GM19455 (cell line): ENCODE measurements around the gene DPEP1.
"Not testable (repeated sequence)": the region's sequence is repeated elsewhere in the genome, so short reads cannot be mapped to it uniquely, and the experiment has no call there.

ENCODE experiments used
- ATAC-seq: cut with Tn5 transposase; IDR thresholded peaks from one replicate; pipeline ENCODE4 v1.9.1; 2021; ENCODE audit not compliant: unreplicated experiment

The DPEP1 gene

GRCh38 chr16:89618109-89618998 is 4.9 kb downstream of the DPEP1 start:
- no peak for ATAC-seq

- ATAC-seq, result no peak
Observed at GRCh38 chr16:89619840-89620239, 6.4 kb downstream of the DPEP1 start.

DNA sequence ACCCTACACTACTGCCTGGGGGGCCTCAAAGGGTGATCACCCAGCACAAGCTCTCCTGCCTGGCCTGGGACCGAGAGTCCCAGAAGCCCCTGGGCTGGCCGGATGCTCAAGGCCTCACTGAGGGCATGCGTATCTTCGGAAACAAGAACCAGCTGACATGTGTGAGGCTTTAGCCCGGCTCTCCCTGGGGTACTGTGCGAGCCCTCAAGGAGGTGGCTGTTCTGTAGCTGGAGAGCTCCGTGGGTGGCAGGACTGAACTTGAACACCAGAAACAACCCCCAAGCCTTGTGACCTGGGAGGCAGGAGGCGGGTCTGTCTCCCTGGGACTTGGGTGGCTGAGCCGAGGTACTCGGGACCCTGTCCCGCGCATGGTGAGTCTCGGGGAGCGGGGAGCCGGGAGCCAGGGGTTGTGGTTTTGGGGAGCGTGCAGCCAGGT is 7.0 kb downstream of the DPEP1 start:
- no peak for ATAC-seq

- ATAC-seq, result no peak
Observed at GRCh38 chr16:89621136-89621697, 7.8 kb downstream of the DPEP1 start.

- ATAC-seq, result no peak
Observed at GRCh38 chr16:89621698-89622409, 8.4 kb downstream of the DPEP1 start.

DNA sequence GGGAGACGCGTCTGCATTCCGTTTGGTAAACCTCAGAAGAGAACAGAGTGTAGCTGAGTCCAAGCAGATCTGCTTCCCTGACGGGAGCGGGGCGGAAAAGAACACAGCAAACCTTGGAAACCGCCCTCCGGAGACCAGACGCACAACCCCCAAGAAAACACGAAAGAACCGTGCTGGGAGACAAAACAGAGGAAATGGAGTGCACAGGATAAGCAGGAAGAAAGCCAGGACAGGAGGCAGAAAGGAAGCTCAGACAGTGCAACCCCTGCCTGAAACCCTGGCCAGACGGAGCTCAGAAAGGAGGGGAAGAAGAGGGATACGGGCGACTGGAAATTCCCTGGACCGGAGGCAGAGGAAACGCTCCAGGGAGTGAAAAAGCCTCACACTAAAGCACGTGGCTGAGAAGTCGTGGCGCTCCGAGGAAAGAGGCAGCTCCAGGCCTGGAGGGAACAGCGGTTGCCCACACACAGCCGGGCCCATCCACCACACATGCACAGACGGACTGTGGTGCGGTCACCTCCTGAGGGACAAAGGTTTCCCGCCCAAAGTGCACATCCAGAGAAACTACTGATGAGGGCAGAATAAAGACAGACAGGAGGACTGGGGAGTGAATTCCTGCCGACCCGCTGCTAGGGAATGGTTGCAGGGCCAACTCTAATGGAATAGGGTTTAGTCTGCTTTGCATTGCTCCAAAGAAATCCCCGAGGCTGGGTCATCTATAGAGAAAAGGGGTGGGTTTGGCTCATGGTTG is 10.2 kb downstream of the DPEP1 start:
- no peak for ATAC-seq

GRCh38 chr16:89624777-89625761 is 11.6 kb downstream of the DPEP1 start:
- ATAC-seq, result no peak

GRCh38 chr16:89629827-89630610 is 16.6 kb downstream of the DPEP1 start:
- no peak for ATAC-seq

GRCh38 chr16:89633064-89633631 is 19.7 kb downstream of the DPEP1 start:
- ATAC-seq, result no peak

DNA sequence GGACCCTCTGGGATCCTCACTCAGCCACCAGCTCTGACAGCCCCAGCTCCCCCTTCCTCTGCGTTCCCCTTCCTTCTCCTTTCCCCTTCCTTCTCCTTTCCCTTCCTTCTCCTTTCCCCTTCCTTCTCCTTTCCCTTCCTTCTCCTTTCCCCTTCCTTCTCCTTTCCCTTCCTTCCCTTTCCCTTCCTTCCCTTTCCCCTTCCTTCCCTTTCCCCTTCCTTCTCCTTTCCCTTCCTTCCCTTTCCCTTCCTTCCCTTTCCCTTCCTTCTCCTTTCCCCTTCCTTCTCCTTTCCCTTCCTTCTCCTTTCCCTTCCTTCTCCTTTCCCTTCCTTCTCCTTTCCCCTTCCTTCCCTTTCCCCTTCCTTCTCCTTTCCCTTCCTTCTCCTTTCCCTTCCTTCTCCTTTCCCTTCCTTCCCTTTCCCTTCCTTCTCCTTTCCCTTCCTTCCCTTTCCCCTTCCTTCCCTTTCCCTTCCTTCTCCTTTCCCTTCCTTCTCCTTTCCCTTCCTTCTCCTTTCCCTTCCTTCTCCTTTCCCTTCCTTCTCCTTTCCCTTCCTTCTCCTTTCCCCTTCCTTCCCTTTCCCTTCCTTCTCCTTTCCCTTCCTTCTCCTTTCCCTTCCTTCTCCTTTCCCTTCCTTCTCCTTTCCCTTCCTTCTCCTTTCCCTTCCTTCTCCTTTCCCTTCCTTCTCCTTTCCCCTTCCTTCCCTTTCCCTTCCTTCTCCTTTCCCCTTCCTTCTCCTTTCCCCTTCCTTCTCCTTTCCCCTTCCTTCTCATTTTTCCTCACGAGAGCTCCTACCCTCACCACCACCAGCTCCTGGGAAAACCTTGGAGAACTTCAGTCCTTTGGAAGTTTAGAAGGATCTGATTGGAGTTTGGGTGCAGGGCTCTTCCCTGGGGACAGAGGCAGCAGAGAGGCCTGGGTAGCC is 21.3 kb downstream of the DPEP1 start:
- not testable (repeated sequence) for ATAC-seq

- no peak for ATAC-seq
Observed at GRCh38 chr16:89636663-89637062, 23.2 kb downstream of the DPEP1 start.

GRCh38 chr16:89637379-89637778 is 23.9 kb downstream of the DPEP1 start:
- no peak for ATAC-seq

DNA sequence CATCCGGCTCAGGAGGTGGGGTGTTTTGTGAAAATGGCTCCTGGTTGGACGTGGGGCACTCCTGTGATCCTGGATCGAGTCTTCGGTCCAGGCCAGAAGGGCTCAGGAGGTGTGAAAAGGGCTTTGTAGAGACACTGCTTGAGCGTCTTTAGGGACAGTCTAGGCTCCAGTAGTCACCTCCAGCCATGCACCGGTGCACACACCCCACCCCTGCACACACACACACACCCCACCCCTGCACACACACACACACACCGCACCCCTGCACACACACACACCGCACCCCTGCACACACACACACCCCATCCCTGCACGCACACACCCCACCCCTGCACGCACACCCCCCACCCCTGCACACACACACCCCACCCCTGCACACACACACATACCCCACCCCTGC is 25.0 kb downstream of the DPEP1 start:
- no peak for ATAC-seq

- ATAC-seq, result no peak
Observed at GRCh38 chr16:89639385-89639784, 25.9 kb downstream of the DPEP1 start.

DNA sequence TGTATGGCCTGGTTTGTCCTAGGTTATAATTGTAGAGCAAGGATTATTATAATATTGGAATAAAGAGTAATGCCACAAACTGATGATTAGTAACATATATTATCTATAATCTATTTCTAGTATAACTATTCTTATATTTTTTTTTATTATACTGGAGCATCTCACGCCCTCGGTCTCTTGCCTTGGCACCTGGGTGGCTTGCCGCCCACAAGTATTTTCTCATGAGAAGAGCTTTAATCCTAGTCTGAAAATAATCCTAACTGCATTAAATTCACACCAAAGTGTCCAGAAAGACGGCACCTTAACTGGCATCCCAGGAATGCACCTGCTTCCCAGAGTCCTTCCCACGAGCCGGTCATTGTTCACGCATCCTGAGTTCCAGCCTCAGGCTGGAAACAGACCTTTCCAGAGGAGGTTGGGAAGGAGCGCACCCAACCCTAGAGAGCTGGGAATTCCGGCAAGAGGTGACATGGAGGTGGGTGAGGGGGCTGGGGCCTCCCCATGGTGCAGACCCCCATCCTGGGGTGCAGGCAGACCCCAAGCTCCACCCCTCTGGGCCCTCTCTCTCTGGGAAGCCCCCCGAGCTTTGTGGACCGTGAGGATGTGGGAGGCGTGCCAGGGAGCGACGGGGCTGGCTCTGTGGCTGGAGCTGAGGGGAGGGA is 28.1 kb downstream of the DPEP1 start:
- ATAC-seq, result no peak

DNA sequence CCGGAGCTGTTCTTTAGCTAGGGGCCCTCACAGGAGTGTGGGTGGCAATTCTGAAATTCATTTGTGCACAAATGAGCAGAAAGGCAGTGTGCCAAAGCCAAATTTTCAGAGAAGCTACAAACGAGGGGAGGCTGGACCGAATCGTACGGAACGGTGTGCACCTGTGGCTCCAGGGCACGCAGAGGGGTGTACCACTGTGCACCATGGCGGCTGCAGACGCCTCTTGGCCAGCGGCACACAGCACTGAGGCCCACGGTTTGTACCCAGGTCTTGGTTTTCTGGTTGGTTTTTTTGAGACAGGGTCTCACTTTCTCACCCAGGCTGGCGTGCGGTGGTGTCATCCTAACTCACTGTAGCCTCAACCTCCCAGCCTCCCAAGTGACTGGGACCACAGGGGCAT is 29.1 kb downstream of the DPEP1 start:
- ATAC-seq, result no peak

DNA sequence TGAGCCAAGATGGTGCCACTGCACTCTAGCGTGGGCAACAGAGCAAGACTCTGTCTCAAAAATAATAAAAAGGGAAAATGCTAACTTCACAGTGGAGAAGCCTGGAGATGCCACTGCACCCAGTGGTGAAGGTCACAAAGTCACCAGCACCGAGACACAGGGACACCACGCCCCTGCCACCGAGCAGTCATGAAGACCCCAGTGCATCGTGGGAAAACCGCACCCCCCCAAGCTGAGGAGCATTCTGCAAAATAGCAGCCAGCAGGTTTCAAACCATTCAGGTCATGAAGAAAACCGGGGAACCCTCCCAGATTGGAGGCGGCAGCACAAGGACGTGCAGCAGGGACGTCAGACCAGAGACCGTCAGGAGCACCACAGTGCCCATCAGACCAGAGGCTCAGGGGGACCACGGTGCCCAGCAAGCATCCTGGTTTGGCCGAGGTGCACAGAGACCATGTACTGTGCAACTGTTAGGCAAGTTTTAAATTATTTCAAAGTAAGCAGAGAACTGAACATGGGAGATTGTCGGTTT is 30.4 kb downstream of the DPEP1 start:
- ATAC-seq, result no peak
